ENCODE results near the gene HEG1.

HEG1 gene

GRCh38 chr3:125083776-125084175 lies 28.0 kb upstream of the HEG1 start:
- no peak for TF ChIP-seq TAF1 (IDR thresholded peaks at IDR 0.05; ENCODE audit: low read depth)
- no peak for TF ChIP-seq RAD21 (IDR thresholded peaks at IDR 0.05; ENCODE audit: low read depth)
- TF ChIP-seq CEBPB (IDR thresholded peaks at IDR 0.05) = no peak
- no peak for TF ChIP-seq FOXM1 (IDR thresholded peaks at IDR 0.05; ENCODE audit: borderline replicate concordance, low read depth)
- TF ChIP-seq TCF12 (IDR thresholded peaks at IDR 0.05; ENCODE audit: low read depth) = no peak
- no peak for TF ChIP-seq TEAD4 (IDR thresholded peaks at IDR 0.05)
- no peak for TF ChIP-seq REST (IDR thresholded peaks at IDR 0.05; ENCODE audit: low read depth)
- TF ChIP-seq ZBTB7A (IDR thresholded peaks at IDR 0.05; ENCODE audit: low read depth) = no peak
- TF ChIP-seq, protein P1, sequence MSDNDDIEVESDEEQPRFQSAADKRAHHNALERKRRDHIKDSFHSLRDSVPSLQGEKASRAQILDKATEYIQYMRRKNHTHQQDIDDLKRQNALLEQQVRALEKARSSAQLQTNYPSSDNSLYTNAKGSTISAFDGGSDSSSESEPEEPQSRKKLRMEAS (IDR thresholded peaks at IDR 0.05) = no peak
- TF ChIP-seq USF1 (IDR thresholded peaks at IDR 0.05) = no peak
- no peak for TF ChIP-seq YY1 (IDR thresholded peaks at IDR 0.05; ENCODE audit: low read depth)
- no peak for TF ChIP-seq NFIC (IDR thresholded peaks at IDR 0.05)
- no peak for TF ChIP-seq EGR1 (IDR thresholded peaks at IDR 0.05)
- TF ChIP-seq CREB1 (IDR thresholded peaks at IDR 0.05; ENCODE audit: low read depth) = no peak
- no peak for TF ChIP-seq EP300 (IDR thresholded peaks at IDR 0.05; ENCODE audit: borderline replicate concordance)

DNA sequence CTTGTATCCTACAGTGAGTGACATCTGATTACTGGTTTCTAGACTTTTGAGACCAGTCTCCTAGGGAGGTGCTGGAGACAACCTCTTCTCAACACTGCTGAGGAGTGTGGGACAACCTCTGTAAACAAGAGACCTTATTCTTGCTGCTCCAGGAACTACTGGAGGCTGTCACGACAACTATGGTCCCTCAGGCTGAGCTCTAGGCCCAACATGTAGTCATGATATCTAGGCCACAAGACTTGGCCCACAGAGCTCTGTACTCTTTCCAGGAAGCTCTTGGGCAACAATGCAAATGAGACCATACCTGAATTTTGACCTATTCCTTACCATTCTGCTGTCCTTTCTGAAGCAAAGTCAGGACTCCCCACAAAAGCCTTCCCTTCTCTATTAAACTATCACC lies 24.3 kb upstream of the HEG1 start:
- no peak for TF ChIP-seq CEBPB (IDR thresholded peaks at IDR 0.05)
- TF ChIP-seq NFIC (IDR thresholded peaks at IDR 0.05) = no peak
- TF ChIP-seq USF1 (IDR thresholded peaks at IDR 0.05) = no peak
- no peak for TF ChIP-seq ZBTB7A (IDR thresholded peaks at IDR 0.05; ENCODE audit: low read depth)
- TF ChIP-seq EGR1 (IDR thresholded peaks at IDR 0.05) = no peak
- TF ChIP-seq EP300 (IDR thresholded peaks at IDR 0.05; ENCODE audit: borderline replicate concordance) = no peak
- TF ChIP-seq CREB1 (IDR thresholded peaks at IDR 0.05; ENCODE audit: low read depth) = no peak

DNA sequence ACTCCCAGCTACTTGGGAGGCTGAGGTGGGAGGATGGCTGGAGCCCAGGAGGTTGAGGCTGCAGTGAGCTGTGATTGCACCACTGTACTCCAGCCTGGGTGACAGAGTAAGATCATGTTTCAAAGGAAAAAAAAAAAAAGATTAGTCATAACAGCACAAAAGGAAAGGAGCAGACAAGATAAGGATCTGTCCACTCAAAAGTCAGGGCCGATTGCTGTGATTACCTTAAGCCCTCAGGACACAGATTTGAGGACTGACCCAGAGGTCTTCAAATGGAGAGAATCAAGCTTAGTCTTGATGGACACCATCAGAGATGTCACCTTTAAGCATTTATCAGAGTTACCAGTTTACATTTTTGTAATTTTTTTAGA lies 23.9 kb upstream of the HEG1 start:
- TF ChIP-seq CREB1 (IDR thresholded peaks at IDR 0.05; ENCODE audit: low read depth) (no peak), YY1 (IDR thresholded peaks at IDR 0.05; ENCODE audit: low read depth) (no peak), USF1 (IDR thresholded peaks at IDR 0.05) (no peak), TCF12 (IDR thresholded peaks at IDR 0.05; ENCODE audit: low read depth) (no peak), TEAD4 (IDR thresholded peaks at IDR 0.05) (no peak), REST (IDR thresholded peaks at IDR 0.05; ENCODE audit: low read depth) (no peak)
- TF ChIP-seq, protein P1 (IDR thresholded peaks at IDR 0.05) = no peak

- TF ChIP-seq REST (IDR thresholded peaks at IDR 0.05; ENCODE audit: low read depth) = no peak
- TF ChIP-seq ZBTB7A (IDR thresholded peaks at IDR 0.05; ENCODE audit: low read depth) = no peak
- TF ChIP-seq CREB1 (IDR thresholded peaks at IDR 0.05; ENCODE audit: low read depth) = no peak
- TF ChIP-seq EGR1 (IDR thresholded peaks at IDR 0.05) = no peak
These were observed 23.3 kb upstream of the HEG1 start for GRCh38 chr3:125078951-125079674.
